CD4-positive, alpha-beta T cell (primary cell): ENCODE results near the gene WWOX. TPM values are rescaled to one million over a fixed set of nuclear protein-coding genes. Genes with fewer than 3 reads are reported as not detected.

Experiments
- ATAC-seq: fragments of 200-7000 bp; cut with Tn5 transposase; one replicate; pipeline ENCODE4 v1.10.0; 2022; ENCODE audit warnings: mild to moderate bottlenecking; ENCODE audit not compliant: poor library complexity
- CTCF ChIA-PET: fragments of 350-600 bp; sonication (Branson Sonifier 250); formaldehyde crosslinking; loops from one replicate; lab custom pipeline; 2021; ENCODE audit warnings: antibody characterized with exemption, inconsistent platforms; lab: Charles Lee
- POLR2A ChIA-PET: fragments of 350-600 bp; sonication (Branson Sonifier 250); formaldehyde crosslinking; loops from one replicate; lab custom pipeline; 2021; ENCODE audit warnings: antibody characterized with exemption, inconsistent platforms; lab: Charles Lee
- DNase-seq, 14 experiments: peaks; one replicate each; pipeline ENCODE4 v3.0.0-alpha.2; 2013 to 2020; ENCODE audit warnings: mixed read lengths in 2 of 14
- H3K27ac ChIP-seq, 2 donors: one replicate each; pipeline versions ENCODE4 v1.5.1 to v1.7.0; 2013; ENCODE audit warnings: low read length in 2 of 2, low read depth in 1 of 2, mild to moderate bottlenecking in 1 of 2
- H3K27me3 ChIP-seq, 2 experiments: 1 replicate in 1 of 2; 2 replicates in 1 of 2; pipeline versions ENCODE4 v1.6.1 to v1.7.0; 2013; ENCODE audit warnings: low read length in 2 of 2, control low read depth in 1 of 2, mild to moderate bottlenecking in 1 of 2, moderate library complexity in 1 of 2; ENCODE audit not compliant: insufficient read depth in 2 of 2, control insufficient read depth in 1 of 2
- H3K36me3 ChIP-seq: one replicate; pipeline ENCODE4 v1.6.1; 2013; ENCODE audit warnings: low read length, control low read depth; ENCODE audit not compliant: insufficient read depth
- H3K4me1 ChIP-seq: one replicate; pipeline ENCODE4 v1.6.1; 2013; ENCODE audit warnings: low read length, control low read depth; ENCODE audit not compliant: insufficient read depth
- H3K4me3 ChIP-seq: one replicate; pipeline ENCODE4 v1.5.1; 2013; ENCODE audit warnings: mild to moderate bottlenecking, low read length, moderate library complexity
- H3K9me3 ChIP-seq, 2 experiments: 1 replicate in 1 of 2; 2 replicates in 1 of 2; pipeline versions ENCODE4 v1.6.1 to v1.7.0; 2013; ENCODE audit warnings: low read length in 2 of 2, mild to moderate bottlenecking in 2 of 2, control low read depth in 1 of 2, moderate library complexity in 1 of 2; ENCODE audit not compliant: control insufficient read depth in 1 of 2, insufficient read depth in 1 of 2
- H3K27ac Mint-ChIP-seq: one replicate; pipeline ENCODE4 v1.8.0; 2020; ENCODE audit warnings: mixed read lengths
- H3K27me3 Mint-ChIP-seq: one replicate; pipeline ENCODE4 v1.8.0; 2021; ENCODE audit warnings: mixed read lengths
- H3K36me3 Mint-ChIP-seq: one replicate; pipeline ENCODE4 v1.8.0; 2021; ENCODE audit warnings: low read depth, mixed read lengths
- H3K4me1 Mint-ChIP-seq: one replicate; pipeline ENCODE4 v1.8.0; 2021; ENCODE audit warnings: low read depth, mixed read lengths
- H3K4me3 Mint-ChIP-seq: one replicate; pipeline ENCODE4 v1.8.0; 2020; ENCODE audit warnings: mild to moderate bottlenecking, mixed read lengths
- H3K9me3 Mint-ChIP-seq: one replicate; pipeline ENCODE4 v1.8.0; 2020; ENCODE audit warnings: mixed read lengths
- intact Hi-C, 2 experiments: fragments of 100-400 bp; cut with DNase I in 1 of 2; cut with micrococcal nuclease in 1 of 2; formaldehyde crosslinking; loops; one replicate each; pipeline versions ENCODE4 v1.15.1 to v1.9.0; 2023 to 2025; cut with DNase I, micrococcal nuclease
- total RNA-seq, 174 experiments: library from RNA in 2 of 174; stranded (reverse) in 2 of 174; gene quantifications; one replicate each; pipeline ENCODE4 v1.2.3 and lab custom pipeline; 2021 to 2026
- TF ChIP-seq, protein P1 (sequence below): fragments of 200-600 bp; IDR thresholded peaks from one replicate; pipeline ENCODE4 v1.8.0; 2022; ENCODE audit warnings: antibody characterized with exemption, mild to moderate bottlenecking

WWOX gene
- total RNA-seq, 2 experiments from 2014 or later = 19.3 to 21.7 TPM

DNA sequence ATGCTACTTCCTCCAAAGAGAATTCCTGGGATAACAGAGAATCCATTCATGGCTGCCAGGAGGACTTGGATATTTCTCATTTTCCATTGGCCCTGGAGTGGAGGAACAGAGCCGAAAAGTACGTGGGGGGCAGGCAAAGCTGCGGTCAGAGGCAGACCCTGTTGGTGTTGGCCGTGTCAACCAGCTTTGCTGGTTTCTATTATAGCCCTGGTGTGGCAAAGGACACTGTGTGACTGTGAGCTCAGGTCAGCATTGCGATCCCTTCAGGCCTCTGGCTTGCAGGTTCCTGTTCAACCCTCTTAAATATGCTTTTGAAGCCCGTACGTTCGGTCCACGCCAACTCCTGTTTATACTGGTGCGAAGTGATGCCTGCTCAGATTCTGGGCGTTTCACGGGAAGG lies 904.9 kb downstream of the WWOX start:
- POLR2A ChIA-PET = no interaction called here

DNA sequence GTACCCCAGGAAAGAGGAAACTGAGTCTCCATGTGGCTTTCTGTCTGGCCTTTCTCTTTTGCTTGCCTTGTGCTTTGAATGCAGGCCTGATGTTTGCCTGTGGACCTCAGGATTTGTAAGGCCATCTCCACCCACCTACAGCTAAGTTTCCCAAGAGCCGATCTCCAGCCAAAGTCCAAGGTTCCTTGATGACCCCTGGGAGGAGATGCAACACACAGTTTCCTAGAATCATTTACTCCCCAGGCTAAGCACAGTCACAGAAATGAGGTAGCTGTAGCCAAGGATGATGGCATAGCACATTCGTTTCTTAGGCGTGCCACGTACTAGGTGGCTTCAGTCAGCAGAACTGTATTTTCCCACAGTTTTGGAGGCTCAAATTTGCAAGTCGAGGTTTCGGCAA lies 905.6 kb downstream of the WWOX start:
- Histone ChIP-seq H3K27ac (no peak overlapping the region), H3K36me3 (no peaks in the 10 kb centered on the region), H3K4me1 (peaks cover 7% of the 10 kb centered on the region), H3K9me3 (no peaks in the 10 kb centered on the region), H3K27me3 (no peaks in the 10 kb centered on the region), H3K4me3 (no peak overlapping the region)
- no peak for DNase-seq
- ATAC-seq = no peak
- intact Hi-C loops = no loop called here
- peaks cover 5% of the 10 kb centered on the region for H3K4me1 Mint-ChIP-seq
- H3K4me3 Mint-ChIP-seq = no peak overlapping the region
- CTCF ChIA-PET = no interaction called here
- H3K36me3 Mint-ChIP-seq = no peaks in the 10 kb centered on the region
- TF ChIP-seq, protein P1, sequence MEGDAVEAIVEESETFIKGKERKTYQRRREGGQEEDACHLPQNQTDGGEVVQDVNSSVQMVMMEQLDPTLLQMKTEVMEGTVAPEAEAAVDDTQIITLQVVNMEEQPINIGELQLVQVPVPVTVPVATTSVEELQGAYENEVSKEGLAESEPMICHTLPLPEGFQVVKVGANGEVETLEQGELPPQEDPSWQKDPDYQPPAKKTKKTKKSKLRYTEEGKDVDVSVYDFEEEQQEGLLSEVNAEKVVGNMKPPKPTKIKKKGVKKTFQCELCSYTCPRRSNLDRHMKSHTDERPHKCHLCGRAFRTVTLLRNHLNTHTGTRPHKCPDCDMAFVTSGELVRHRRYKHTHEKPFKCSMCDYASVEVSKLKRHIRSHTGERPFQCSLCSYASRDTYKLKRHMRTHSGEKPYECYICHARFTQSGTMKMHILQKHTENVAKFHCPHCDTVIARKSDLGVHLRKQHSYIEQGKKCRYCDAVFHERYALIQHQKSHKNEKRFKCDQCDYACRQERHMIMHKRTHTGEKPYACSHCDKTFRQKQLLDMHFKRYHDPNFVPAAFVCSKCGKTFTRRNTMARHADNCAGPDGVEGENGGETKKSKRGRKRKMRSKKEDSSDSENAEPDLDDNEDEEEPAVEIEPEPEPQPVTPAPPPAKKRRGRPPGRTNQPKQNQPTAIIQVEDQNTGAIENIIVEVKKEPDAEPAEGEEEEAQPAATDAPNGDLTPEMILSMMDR = no peak
- no peaks in the 10 kb centered on the region for H3K9me3 Mint-ChIP-seq
- H3K27ac Mint-ChIP-seq = no peak overlapping the region
- POLR2A ChIA-PET = no interaction called here
- no peaks in the 10 kb centered on the region for H3K27me3 Mint-ChIP-seq

More for the DNA sequence above, 904.9 kb downstream of the WWOX start:
- H3K27me3 ChIP-seq = no peaks in the 10 kb centered on the region
- peaks cover 5% of the 10 kb centered on the region for H3K4me1 Mint-ChIP-seq
- H3K9me3 Mint-ChIP-seq = no peaks in the 10 kb centered on the region
- CTCF ChIA-PET = no interaction called here
- H3K9me3 ChIP-seq = no peaks in the 10 kb centered on the region
- H3K36me3 ChIP-seq = no peaks in the 10 kb centered on the region
- H3K27ac ChIP-seq = no peak overlapping the region
- H3K4me3 ChIP-seq = no peak overlapping the region
- TF ChIP-seq, protein P1 = no peak
- no peak for DNase-seq
- no peak overlapping the region for H3K27ac Mint-ChIP-seq
- no peaks in the 10 kb centered on the region for H3K27me3 Mint-ChIP-seq
- no peak for ATAC-seq
- intact Hi-C loops = no loop called here
- no peaks in the 10 kb centered on the region for H3K36me3 Mint-ChIP-seq
- H3K4me1 ChIP-seq = peaks cover 7% of the 10 kb centered on the region
- H3K4me3 Mint-ChIP-seq = no peak overlapping the region

DNA sequence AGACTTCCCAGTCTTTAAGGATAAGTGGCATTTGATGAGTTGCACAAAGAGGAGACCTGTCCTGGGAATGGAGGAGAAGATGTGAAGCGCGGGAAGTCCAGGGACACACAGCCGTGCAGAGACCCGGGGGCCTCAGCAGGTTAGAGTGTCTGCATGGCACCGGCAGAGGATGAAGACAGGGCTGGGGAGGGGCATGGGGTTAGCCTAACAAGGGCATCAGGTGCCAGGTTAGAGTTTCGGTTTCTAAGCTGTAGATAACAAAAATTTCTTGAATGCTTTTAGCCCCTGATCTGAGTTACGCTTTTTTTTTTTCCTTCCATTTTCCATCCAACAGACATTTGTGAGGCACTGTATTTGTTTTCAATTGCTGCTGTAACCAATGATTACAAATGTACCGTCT lies 906.8 kb downstream of the WWOX start:
- Mint-ChIP-seq H3K36me3 (no peaks in the 10 kb centered on the region), H3K9me3 (no peaks in the 10 kb centered on the region), H3K4me3 (no peak overlapping the region), H3K27ac (no peak overlapping the region), H3K4me1 (peaks cover 5% of the 10 kb centered on the region), H3K27me3 (no peaks in the 10 kb centered on the region)
- ChIA-PET CTCF (no interaction called here), POLR2A (no interaction called here)
- Histone ChIP-seq H3K9me3 (no peaks in the 10 kb centered on the region), H3K27me3 (no peaks in the 10 kb centered on the region), H3K4me1 (peaks cover 7% of the 10 kb centered on the region), H3K27ac (no peak overlapping the region), H3K4me3 (no peak overlapping the region), H3K36me3 (no peaks in the 10 kb centered on the region)
- intact Hi-C loops = no loop called here
- no peak for DNase-seq
- ATAC-seq = no peak
- TF ChIP-seq, protein P1 = no peak
